Central memory CD4-positive, alpha-beta T cell (primary cell): ENCODE data around the gene NOLC1.
"Not testable (repeated sequence)": the region's sequence is repeated elsewhere in the genome, so short reads cannot be mapped to it uniquely, and the experiment has no call there.

ENCODE experiments used
- DNase-seq: peaks from one replicate; pipeline ENCODE4 v3.0.0; 2022

The NOLC1 gene

GRCh38 chr10:102157224-102157623 is 5.0 kb downstream of the NOLC1 start:
- no peak for DNase-seq

- no peak for DNase-seq
Observed at GRCh38 chr10:102159051-102159597, 6.9 kb downstream of the NOLC1 start.

- DNase-seq: no peak
Observed at GRCh38 chr10:102159831-102160230, 7.6 kb downstream of the NOLC1 start.

- no peak for DNase-seq
Observed at GRCh38 chr10:102163342-102163989, 11.3 kb downstream of the NOLC1 start.

- no peak for DNase-seq
Observed at GRCh38 chr10:102167861-102168260, 15.7 kb downstream of the NOLC1 start.

- no peak for DNase-seq
Observed at GRCh38 chr10:102170602-102171001, 18.4 kb downstream of the NOLC1 start.

GRCh38 chr10:102172288-102172687 is 20.1 kb downstream of the NOLC1 start:
- DNase-seq: no peak

GRCh38 chr10:102175415-102175814 is 23.2 kb downstream of the NOLC1 start:
- no peak for DNase-seq

- DNase-seq: no peak
Observed at GRCh38 chr10:102184606-102185005, 32.4 kb downstream of the NOLC1 start.

GRCh38 chr10:102185272-102185671 is 33.1 kb downstream of the NOLC1 start:
- DNase-seq: no peak

GRCh38 chr10:102185811-102186527 is 33.8 kb downstream of the NOLC1 start:
- no peak for DNase-seq

GRCh38 chr10:102188298-102188940 is 36.2 kb downstream of the NOLC1 start:
- DNase-seq: no peak

- not testable (repeated sequence) for DNase-seq
Observed at GRCh38 chr10:102188941-102189898, 37.0 kb downstream of the NOLC1 start.

GRCh38 chr10:102191956-102192355 is 39.8 kb downstream of the NOLC1 start:
- DNase-seq: no peak

- DNase-seq: no peak
Observed at GRCh38 chr10:102195296-102195870, 43.2 kb downstream of the NOLC1 start.

- DNase-seq: no peak
Observed at GRCh38 chr10:102196893-102197292, 44.7 kb downstream of the NOLC1 start.

GRCh38 chr10:102198027-102198426 is 45.8 kb downstream of the NOLC1 start:
- DNase-seq: no peak

GRCh38 chr10:102200751-102201640 is 48.8 kb downstream of the NOLC1 start:
- no peak for DNase-seq

GRCh38 chr10:102202386-102202785 is 50.2 kb downstream of the NOLC1 start:
- DNase-seq: no peak

- no peak for DNase-seq
Observed at GRCh38 chr10:102208311-102209035, 56.3 kb downstream of the NOLC1 start.
